Measurements from ENCODE around the gene OGFR.

- no peak for TF ChIP-seq POLR2A (IDR thresholded peaks at IDR 0.05; ENCODE audit: low read depth, low read length)
- no peak for TF ChIP-seq POLR2AphosphoS5 (IDR thresholded peaks at IDR 0.05; ENCODE audit: low read depth, low read length)
- TF ChIP-seq TAF1 (IDR thresholded peaks at IDR 0.05; ENCODE audit: borderline replicate concordance, low read depth, low read length), result no peak
These were observed 25.8 kb upstream of the OGFR start for GRCh38 chr20:62778601-62779416.

Data from GM12892 (cell line).